ENCODE data around the gene WDSUB1. TPM values are rescaled to one million over a fixed set of nuclear protein-coding genes. Genes with fewer than 3 reads are reported as not detected.

The WDSUB1 gene
- total and polyA plus RNA-seq, 2 donors = 5.4 to 17.0 TPM

GRCh38 chr2:159218389-159218788 lies 68.1 kb downstream of the WDSUB1 start:
- no peaks in the 10 kb centered on the region for H3K27me3 ChIP-seq (ENCODE audit: control insufficient read depth in 2 of 2, insufficient read depth in 1 of 2, low read length in 1 of 2)
- H3K9me3 ChIP-seq (ENCODE audit: control insufficient read depth in 2 of 2, insufficient read depth in 1 of 2, low read length in 1 of 2) = peaks cover 0 to 9% of the 10 kb centered on the region in 2 donors
- DNase-seq (ENCODE audit: low read depth in 6 of 9, low spot score in 9 of 9) = no peak
- no peak overlapping the region for H3K27ac ChIP-seq (ENCODE audit: low read depth in 1 of 2, low read length in 1 of 2)
- H3K36me3 ChIP-seq (ENCODE audit: control insufficient read depth in 2 of 2, insufficient read depth in 2 of 2, low read length in 1 of 2) = peaks cover 0 to 14% of the 10 kb centered on the region in 2 donors
- no peak overlapping the region for H3K4me3 ChIP-seq (ENCODE audit: low read length in 2 of 2)
- H3K4me1 ChIP-seq (ENCODE audit: control insufficient read depth in 2 of 2, insufficient read depth in 2 of 2, low read length in 2 of 2) = no peaks in the 10 kb centered on the region
- WGBS = 97% methylated on average over 6 of the region's 6 CpGs

- WGBS = 97% methylated on average over 5 of the region's 5 CpGs
- Histone ChIP-seq H3K9me3 (ENCODE audit: control insufficient read depth in 2 of 2, insufficient read depth in 1 of 2, low read length in 1 of 2) (peaks cover 0 to 9% of the 10 kb centered on the region in 2 donors), H3K27ac (ENCODE audit: low read depth in 1 of 2, low read length in 1 of 2) (no peak overlapping the region), H3K4me3 (ENCODE audit: low read length in 2 of 2) (no peak overlapping the region), H3K27me3 (ENCODE audit: control insufficient read depth in 2 of 2, insufficient read depth in 1 of 2, low read length in 1 of 2) (no peaks in the 10 kb centered on the region), H3K4me1 (ENCODE audit: control insufficient read depth in 2 of 2, insufficient read depth in 2 of 2, low read length in 2 of 2) (no peaks in the 10 kb centered on the region), H3K36me3 (ENCODE audit: control insufficient read depth in 2 of 2, insufficient read depth in 2 of 2, low read length in 1 of 2) (peaks cover 0 to 14% of the 10 kb centered on the region in 2 donors)
- DNase-seq (ENCODE audit: low read depth in 6 of 9, low spot score in 9 of 9) = no peak
Observed at GRCh38 chr2:159217676-159218075, 68.8 kb downstream of the WDSUB1 start.

GRCh38 chr2:159215116-159215515 lies 71.4 kb downstream of the WDSUB1 start:
- WGBS = 97% methylated on average over 7 of the region's 7 CpGs
- no peak overlapping the region for H3K4me3 ChIP-seq (ENCODE audit: low read length in 2 of 2)
- no peak for DNase-seq (ENCODE audit: low read depth in 6 of 9, low spot score in 9 of 9)
- H3K9me3 ChIP-seq (ENCODE audit: control insufficient read depth in 2 of 2, insufficient read depth in 1 of 2, low read length in 1 of 2) = peaks cover 0 to 9% of the 10 kb centered on the region in 2 donors
- no peaks in the 10 kb centered on the region for H3K27me3 ChIP-seq (ENCODE audit: control insufficient read depth in 2 of 2, insufficient read depth in 1 of 2, low read length in 1 of 2)
- peaks cover 1 to 4% of the 10 kb centered on the region in 2 donors for H3K4me1 ChIP-seq (ENCODE audit: control insufficient read depth in 2 of 2, insufficient read depth in 2 of 2, low read length in 2 of 2)
- H3K27ac ChIP-seq (ENCODE audit: low read depth in 1 of 2, low read length in 1 of 2) = no peak overlapping the region
- peaks cover 0 to 14% of the 10 kb centered on the region in 2 donors for H3K36me3 ChIP-seq (ENCODE audit: control insufficient read depth in 2 of 2, insufficient read depth in 2 of 2, low read length in 1 of 2)

GRCh38 chr2:159214325-159214865 lies 72.1 kb downstream of the WDSUB1 start:
- no peaks in the 10 kb centered on the region for H3K27me3 ChIP-seq (ENCODE audit: control insufficient read depth in 2 of 2, insufficient read depth in 1 of 2, low read length in 1 of 2)
- H3K4me1 ChIP-seq (ENCODE audit: control insufficient read depth in 2 of 2, insufficient read depth in 2 of 2, low read length in 2 of 2) = peaks cover 9 to 10% of the 10 kb centered on the region in 2 donors
- H3K36me3 ChIP-seq (ENCODE audit: control insufficient read depth in 2 of 2, insufficient read depth in 2 of 2, low read length in 1 of 2) = peaks cover 0 to 11% of the 10 kb centered on the region in 2 donors
- peaks cover 0 to 9% of the 10 kb centered on the region in 2 donors for H3K9me3 ChIP-seq (ENCODE audit: control insufficient read depth in 2 of 2, insufficient read depth in 1 of 2, low read length in 1 of 2)
- H3K4me3 ChIP-seq (ENCODE audit: low read length in 2 of 2) = no peak overlapping the region
- no peak for DNase-seq (ENCODE audit: low read depth in 6 of 9, low spot score in 9 of 9)
- WGBS = 97% methylated on average over 3 of the region's 3 CpGs
- no peak overlapping the region for H3K27ac ChIP-seq (ENCODE audit: low read depth in 1 of 2, low read length in 1 of 2)

GRCh38 chr2:159213296-159213695 lies 73.2 kb downstream of the WDSUB1 start:
- Histone ChIP-seq H3K27ac (ENCODE audit: low read depth in 1 of 2, low read length in 1 of 2) (no peak overlapping the region), H3K36me3 (ENCODE audit: control insufficient read depth in 2 of 2, insufficient read depth in 2 of 2, low read length in 1 of 2) (peaks cover 0 to 9% of the 10 kb centered on the region in 2 donors), H3K27me3 (ENCODE audit: control insufficient read depth in 2 of 2, insufficient read depth in 1 of 2, low read length in 1 of 2) (no peaks in the 10 kb centered on the region), H3K4me3 (ENCODE audit: low read length in 2 of 2) (no peak overlapping the region), H3K9me3 (ENCODE audit: control insufficient read depth in 2 of 2, insufficient read depth in 1 of 2, low read length in 1 of 2) (peaks cover 0 to 9% of the 10 kb centered on the region in 2 donors), H3K4me1 (ENCODE audit: control insufficient read depth in 2 of 2, insufficient read depth in 2 of 2, low read length in 2 of 2) (peaks cover 10 to 18% of the 10 kb centered on the region in 2 donors)
- 96% methylated on average over 5 of the region's 5 CpGs for WGBS
- DNase-seq (ENCODE audit: low read depth in 6 of 9, low spot score in 9 of 9) = no peak

GRCh38 chr2:159211447-159212396 lies 74.8 kb downstream of the WDSUB1 start:
- H3K36me3 ChIP-seq (ENCODE audit: control insufficient read depth in 2 of 2, insufficient read depth in 2 of 2, low read length in 1 of 2) = no peaks in the 10 kb centered on the region
- WGBS = 92% methylated on average over 14 of the region's 14 CpGs
- peaks cover 10 to 18% of the 10 kb centered on the region in 2 donors for H3K4me1 ChIP-seq (ENCODE audit: control insufficient read depth in 2 of 2, insufficient read depth in 2 of 2, low read length in 2 of 2)
- H3K27me3 ChIP-seq (ENCODE audit: control insufficient read depth in 2 of 2, insufficient read depth in 1 of 2, low read length in 1 of 2) = no peaks in the 10 kb centered on the region
- no peak overlapping the region for H3K4me3 ChIP-seq (ENCODE audit: low read length in 2 of 2)
- H3K9me3 ChIP-seq (ENCODE audit: control insufficient read depth in 2 of 2, insufficient read depth in 1 of 2, low read length in 1 of 2) = peaks cover 0 to 4% of the 10 kb centered on the region in 2 donors
- DNase-seq (ENCODE audit: low read depth in 6 of 9, low spot score in 9 of 9) = no peak
- peak overlapping the region in 1 of 2 donors; percentile 25 for H3K27ac ChIP-seq (ENCODE audit: low read depth in 1 of 2, low read length in 1 of 2)

- 74% methylated on average over 15 of the region's 15 CpGs for WGBS
- Histone ChIP-seq H3K27me3 (ENCODE audit: control insufficient read depth in 2 of 2, insufficient read depth in 1 of 2, low read length in 1 of 2) (no peaks in the 10 kb centered on the region), H3K9me3 (ENCODE audit: control insufficient read depth in 2 of 2, insufficient read depth in 1 of 2, low read length in 1 of 2) (no peaks in the 10 kb centered on the region), H3K27ac (ENCODE audit: low read depth in 1 of 2, low read length in 1 of 2) (peak overlapping the region in 1 of 2 donors; percentile 93), H3K4me3 (ENCODE audit: low read length in 2 of 2) (no peak overlapping the region), H3K4me1 (ENCODE audit: control insufficient read depth in 2 of 2, insufficient read depth in 2 of 2, low read length in 2 of 2) (peaks cover 10 to 18% of the 10 kb centered on the region in 2 donors), H3K36me3 (ENCODE audit: control insufficient read depth in 2 of 2, insufficient read depth in 2 of 2, low read length in 1 of 2) (no peaks in the 10 kb centered on the region)
- peak in 7 of 9 donors; percentile 13 to 66 (median 34) for DNase-seq (ENCODE audit: low read depth in 6 of 9, low spot score in 9 of 9)
Observed at GRCh38 chr2:159209341-159210306, 76.9 kb downstream of the WDSUB1 start.

- H3K9me3 ChIP-seq (ENCODE audit: control insufficient read depth in 2 of 2, insufficient read depth in 1 of 2, low read length in 1 of 2) = no peaks in the 10 kb centered on the region
- no peaks in the 10 kb centered on the region for H3K36me3 ChIP-seq (ENCODE audit: control insufficient read depth in 2 of 2, insufficient read depth in 2 of 2, low read length in 1 of 2)
- peaks cover 10 to 18% of the 10 kb centered on the region in 2 donors for H3K4me1 ChIP-seq (ENCODE audit: control insufficient read depth in 2 of 2, insufficient read depth in 2 of 2, low read length in 2 of 2)
- H3K27me3 ChIP-seq (ENCODE audit: control insufficient read depth in 2 of 2, insufficient read depth in 1 of 2, low read length in 1 of 2) = no peaks in the 10 kb centered on the region
- WGBS = 85% methylated on average over 5 of the region's 5 CpGs
- H3K27ac ChIP-seq (ENCODE audit: low read depth in 1 of 2, low read length in 1 of 2) = peak overlapping the region in 1 of 2 donors; percentile 15
- no peak for DNase-seq (ENCODE audit: low read depth in 6 of 9, low spot score in 9 of 9)
- no peak overlapping the region for H3K4me3 ChIP-seq (ENCODE audit: low read length in 2 of 2)
Observed at GRCh38 chr2:159208438-159208837, 78.1 kb downstream of the WDSUB1 start.

Measured in thymus (tissue), 11 donors.